Tracheal epithelial cell (primary cell): Measurements from ENCODE around the gene BPIFA1. TPM values are rescaled to one million over a fixed set of nuclear protein-coding genes. Genes with fewer than 3 reads are reported as not detected.

Experiments
- total RNA-seq: library from RNA; depleted of rRNA; stranded (reverse); fragments of >200 nt; gene quantifications from 2 replicates; pipeline ENCODE4 v1.2.1, GENCODE V29; 2014

Gene BPIFA1
- not detected in 2 replicates for total RNA-seq

GRCh38 chr20:33235696-33236095, at the start of gene BPIFA1:
Gene BPIFA1, plus strand, starts transcription at chr20:33235996. Its CDS starts 1,716 bp downstream, at chr20:33237712.

GRCh38 chr20:33217052-33217451, 18.7 kb upstream of the BPIFA1 start, which contains the start of gene BPIFA3:
Gene BPIFA3, plus strand, starts transcription at chr20:33217352. Its CDS starts 185 bp downstream, at chr20:33217537.

GRCh38 chr20:33282991-33283555, 47.3 kb downstream of the BPIFA1 start, which contains the start of gene BPIFB1:
Gene BPIFB1, plus strand, starts transcription at chr20:33283214. Its CDS starts 2,860 bp downstream, at chr20:33286074.

Other genes with a start within 250 kb of the BPIFA1 start
- not detected in 2 replicates for gene SUN5, start 231.6 kb upstream of the BPIFA1 start, total RNA-seq
- gene BPIFB2, start 228.3 kb upstream of the BPIFA1 start, total RNA-seq = not detected in 2 replicates
- gene BPIFB6, start 204.3 kb upstream of the BPIFA1 start, total RNA-seq = not detected in 2 replicates
- not detected in 2 replicates for gene BPIFB3, start 182.1 kb upstream of the BPIFA1 start, total RNA-seq
- not detected in 2 replicates for gene BPIFB4, start 156.4 kb upstream of the BPIFA1 start, total RNA-seq
- gene BPIFA2, start 67.8 kb upstream of the BPIFA1 start, total RNA-seq = not detected in 2 replicates
- gene BPIFA3, start 18.6 kb upstream of the BPIFA1 start, total RNA-seq = not detected in 2 replicates
- not detected in 2 replicates for gene BPIFB1, start 47.2 kb downstream of the BPIFA1 start, total RNA-seq
- 18.1 and 28.2 TPM in 2 replicates for gene CDK5RAP1, start 165.5 kb downstream of the BPIFA1 start, total RNA-seq
- gene SNTA1, start 207.8 kb downstream of the BPIFA1 start, total RNA-seq = 3.8 and 12.3 TPM in 2 replicates